Smooth muscle cell (in vitro differentiated cells): ENCODE data around the gene CRK. TPM values are rescaled to one million over a fixed set of nuclear protein-coding genes. Genes with fewer than 3 reads are reported as not detected.

Source experiments
- DNase-seq: peaks from one replicate; lab custom pipeline; 2025; ENCODE audit not compliant: unreplicated experiment; lab: John Stamatoyannopoulos, UW
- H2AFZ ChIP-seq: fragments of 200-600 bp; sonication (generic); 2 replicates; pipeline ENCODE4 v1.6.0; 2016; ENCODE audit warnings: antibody characterized with exemption, low read depth, mild to moderate bottlenecking
- H3F3A ChIP-seq: fragments of 200-600 bp; sonication (generic); 2 replicates; pipeline ENCODE4 v1.6.0; 2017; ENCODE audit warnings: antibody characterized with exemption, low read depth
- H3K27ac ChIP-seq: fragments of 200-600 bp; sonication (generic); 2 replicates; pipeline ENCODE4 v1.5.1; 2016; ENCODE audit warnings: low read depth, mild to moderate bottlenecking
- H3K27me3 ChIP-seq: fragments of 200-600 bp; sonication (generic); 2 replicates; pipeline ENCODE4 v1.6.1; 2016; ENCODE audit warnings: low read depth, mild to moderate bottlenecking
- H3K36me3 ChIP-seq: fragments of 200-600 bp; sonication (generic); 2 replicates; pipeline ENCODE4 v1.5.1; 2016; ENCODE audit warnings: low read depth
- H3K4me1 ChIP-seq: fragments of 200-600 bp; sonication (generic); 2 replicates; pipeline ENCODE4 v1.5.1; 2016; ENCODE audit warnings: low read depth
- H3K4me2 ChIP-seq: fragments of 200-600 bp; sonication (generic); 2 replicates; pipeline ENCODE4 v1.6.0; 2016; ENCODE audit warnings: mild to moderate bottlenecking
- H3K4me3 ChIP-seq: fragments of 200-600 bp; sonication (generic); 2 replicates; pipeline ENCODE4 v1.5.1; 2016; ENCODE audit warnings: mild to moderate bottlenecking
- H3K79me2 ChIP-seq: fragments of 200-600 bp; sonication (generic); 2 replicates; pipeline ENCODE4 v1.6.0; 2016; ENCODE audit warnings: low read depth, mild to moderate bottlenecking
- H3K9ac ChIP-seq: fragments of 200-600 bp; sonication (generic); 2 replicates; pipeline ENCODE4 v1.6.0; 2016; ENCODE audit warnings: low read depth
- H3K9me3 ChIP-seq: fragments of 200-600 bp; sonication (generic); replicated peaks from 2 replicates; pipeline ENCODE4 v1.5.1; 2016; ENCODE audit warnings: low read depth
- H4K20me1 ChIP-seq: fragments of 200-600 bp; sonication (generic); 2 replicates; pipeline ENCODE4 v1.6.0; 2016; ENCODE audit warnings: low read depth
- WGBS: methylation state at CpG from one replicate; pipeline ENCODE4 v1.1.7; 2016; ENCODE audit warnings: low lambda C conversion rate; 5-methylcytosine and 5-hydroxymethylcytosine counted together
- polyA plus RNA-seq: library from polyadenylated mRNA; unstranded; fragments of >200 nt; fragmentation: Nextera tagmentation; extraction: Ambion mirVana; gene quantifications from 2 replicates; pipeline ENCODE4 v1.2.1, GENCODE V29; 2016
- total RNA-seq: library from RNA; depleted of rRNA; stranded (reverse); fragments of >200 nt; gene quantifications from 2 replicates; pipeline ENCODE4 v1.2.3, GENCODE V29; 2014
- TF ChIP-seq, protein P1 (sequence below): fragments of 200-600 bp; sonication (generic); IDR thresholded peaks from 2 replicates; pipeline ENCODE4 v1.5.1; 2017; ENCODE audit warnings: borderline replicate concordance, mild to moderate bottlenecking, antibody characterized with exemption; ENCODE audit not compliant: insufficient read depth, poor library complexity, severe bottlenecking

The CRK gene
- total and polyA plus RNA-seq, 2 experiments from 2014 or later: 49.7 to 56.8 TPM

DNA sequence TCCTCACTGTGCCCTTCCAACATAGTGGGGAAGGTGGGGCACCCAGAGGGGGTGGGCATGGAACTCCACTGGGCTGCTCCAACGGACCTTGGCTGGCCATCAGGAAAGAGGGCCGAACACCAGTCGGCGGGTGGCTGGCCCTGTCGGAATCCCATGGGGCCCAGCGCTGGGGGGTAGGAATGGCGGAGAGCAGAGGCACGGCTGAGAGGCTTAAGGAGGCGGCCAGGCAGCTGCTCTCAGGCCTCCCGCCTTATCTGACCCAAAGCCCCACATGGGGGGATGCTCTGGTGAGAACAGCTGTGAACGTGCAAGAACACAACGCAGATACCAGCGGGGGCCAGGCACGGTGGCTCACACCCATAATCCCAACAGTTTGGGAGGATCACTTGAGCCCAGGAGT, 40.8 kb upstream of the CRK start:
- DNase-seq: no peak
- Histone ChIP-seq H3K4me1 (no peaks in the 10 kb centered on the region), H3K4me2 (no peak overlapping the region), H4K20me1 (no peaks in the 10 kb centered on the region), H3K27ac (no peak overlapping the region), H2AFZ (no peak overlapping the region), H3K9me3 (no peaks in the 10 kb centered on the region), H3K79me2 (no peaks in the 10 kb centered on the region), H3K27me3 (no peaks in the 10 kb centered on the region), H3K9ac (no peak overlapping the region), H3K4me3 (no peak overlapping the region), H3F3A (peaks cover 10% of the 10 kb centered on the region), H3K36me3 (no peaks in the 10 kb centered on the region)
- TF ChIP-seq, protein P1, sequence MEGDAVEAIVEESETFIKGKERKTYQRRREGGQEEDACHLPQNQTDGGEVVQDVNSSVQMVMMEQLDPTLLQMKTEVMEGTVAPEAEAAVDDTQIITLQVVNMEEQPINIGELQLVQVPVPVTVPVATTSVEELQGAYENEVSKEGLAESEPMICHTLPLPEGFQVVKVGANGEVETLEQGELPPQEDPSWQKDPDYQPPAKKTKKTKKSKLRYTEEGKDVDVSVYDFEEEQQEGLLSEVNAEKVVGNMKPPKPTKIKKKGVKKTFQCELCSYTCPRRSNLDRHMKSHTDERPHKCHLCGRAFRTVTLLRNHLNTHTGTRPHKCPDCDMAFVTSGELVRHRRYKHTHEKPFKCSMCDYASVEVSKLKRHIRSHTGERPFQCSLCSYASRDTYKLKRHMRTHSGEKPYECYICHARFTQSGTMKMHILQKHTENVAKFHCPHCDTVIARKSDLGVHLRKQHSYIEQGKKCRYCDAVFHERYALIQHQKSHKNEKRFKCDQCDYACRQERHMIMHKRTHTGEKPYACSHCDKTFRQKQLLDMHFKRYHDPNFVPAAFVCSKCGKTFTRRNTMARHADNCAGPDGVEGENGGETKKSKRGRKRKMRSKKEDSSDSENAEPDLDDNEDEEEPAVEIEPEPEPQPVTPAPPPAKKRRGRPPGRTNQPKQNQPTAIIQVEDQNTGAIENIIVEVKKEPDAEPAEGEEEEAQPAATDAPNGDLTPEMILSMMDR: no peak
- WGBS: 44% methylated on average over 14 of the region's 14 CpGs

DNA sequence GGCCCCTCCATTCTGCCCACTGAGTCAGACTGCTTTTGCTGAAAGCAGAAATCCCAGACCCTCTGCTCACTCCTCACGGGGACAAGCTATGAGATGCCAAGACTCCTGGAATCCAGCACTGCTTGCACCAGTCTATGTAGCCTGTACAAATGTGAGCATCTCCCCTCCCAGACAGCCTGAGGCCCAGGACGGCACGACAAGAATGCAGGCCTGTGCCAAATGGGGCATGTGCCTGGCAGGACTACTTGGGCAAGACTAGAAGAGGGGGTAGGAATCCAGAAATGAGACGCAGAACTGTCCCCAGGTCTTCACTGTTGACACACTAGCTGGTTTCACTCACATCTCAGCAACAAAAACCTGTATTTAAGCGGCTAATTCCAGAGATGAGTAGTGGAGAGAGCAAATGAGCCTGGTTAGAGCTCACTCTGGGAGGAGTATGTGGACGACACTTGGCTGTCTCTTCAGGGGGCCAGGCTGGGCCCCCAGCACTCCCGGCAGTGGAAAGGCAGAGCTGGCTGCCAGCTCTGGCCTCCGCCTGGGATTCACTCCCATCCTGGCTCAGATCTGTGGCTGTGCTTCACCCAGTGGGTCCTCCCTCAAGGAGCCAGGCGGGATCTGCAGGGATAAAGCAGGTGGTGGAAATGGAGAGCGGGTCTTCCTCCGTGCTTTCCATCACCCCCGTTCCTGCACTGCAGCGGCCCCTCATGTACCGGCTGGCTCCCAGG, 39.4 kb upstream of the CRK start:
- H3K4me1 ChIP-seq: no peaks in the 10 kb centered on the region
- H3K27ac ChIP-seq: no peak overlapping the region
- no peaks in the 10 kb centered on the region for H3K9me3 ChIP-seq
- TF ChIP-seq, protein P1: no peak
- no peak overlapping the region for H3K9ac ChIP-seq
- no peaks in the 10 kb centered on the region for H3K27me3 ChIP-seq
- H3K4me2 ChIP-seq: no peak overlapping the region
- H4K20me1 ChIP-seq: no peaks in the 10 kb centered on the region
- H2AFZ ChIP-seq: no peak overlapping the region
- WGBS: 88% methylated on average over 14 of the region's 14 CpGs
- peaks cover 10% of the 10 kb centered on the region for H3F3A ChIP-seq
- H3K79me2 ChIP-seq: peaks cover 8% of the 10 kb centered on the region
- no peak for DNase-seq
- no peaks in the 10 kb centered on the region for H3K36me3 ChIP-seq
- H3K4me3 ChIP-seq: no peak overlapping the region

DNA sequence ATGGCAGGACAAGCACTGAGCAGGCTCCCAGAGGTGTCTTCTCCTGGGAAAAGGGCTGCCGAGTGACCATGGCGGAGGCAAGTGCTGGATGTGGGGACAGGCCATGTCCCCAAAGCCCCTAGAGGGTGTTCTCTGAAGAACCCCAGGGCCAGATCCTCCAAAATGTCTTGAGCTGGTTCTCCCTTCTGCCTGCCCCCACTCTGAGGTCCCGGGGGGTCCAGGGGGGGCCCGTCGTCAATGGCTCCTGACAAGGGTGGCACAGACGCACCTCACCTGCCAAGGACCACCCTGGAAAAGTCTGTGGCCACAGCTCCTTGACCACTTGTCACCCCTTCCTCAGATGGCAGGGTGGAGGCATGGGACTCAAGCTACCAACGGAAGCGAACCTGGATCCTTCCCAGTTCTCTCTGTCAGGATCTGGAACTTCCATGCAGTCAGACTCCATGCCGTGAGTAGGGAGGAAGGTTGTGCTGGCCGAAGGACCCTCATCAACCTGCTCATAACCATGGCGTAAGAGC, 38.8 kb upstream of the CRK start:
- Histone ChIP-seq H3K27ac (no peak overlapping the region), H3K9ac (no peak overlapping the region), H3F3A (peaks cover 9% of the 10 kb centered on the region), H3K4me3 (no peak overlapping the region), H3K36me3 (no peaks in the 10 kb centered on the region), H3K79me2 (peaks cover 15% of the 10 kb centered on the region), H2AFZ (no peak overlapping the region), H4K20me1 (no peaks in the 10 kb centered on the region), H3K4me2 (no peak overlapping the region), H3K9me3 (no peaks in the 10 kb centered on the region), H3K27me3 (no peaks in the 10 kb centered on the region), H3K4me1 (no peaks in the 10 kb centered on the region)
- TF ChIP-seq, protein P1: no peak
- 91% methylated on average over 11 of the region's 11 CpGs for WGBS
- DNase-seq: no peak

DNA sequence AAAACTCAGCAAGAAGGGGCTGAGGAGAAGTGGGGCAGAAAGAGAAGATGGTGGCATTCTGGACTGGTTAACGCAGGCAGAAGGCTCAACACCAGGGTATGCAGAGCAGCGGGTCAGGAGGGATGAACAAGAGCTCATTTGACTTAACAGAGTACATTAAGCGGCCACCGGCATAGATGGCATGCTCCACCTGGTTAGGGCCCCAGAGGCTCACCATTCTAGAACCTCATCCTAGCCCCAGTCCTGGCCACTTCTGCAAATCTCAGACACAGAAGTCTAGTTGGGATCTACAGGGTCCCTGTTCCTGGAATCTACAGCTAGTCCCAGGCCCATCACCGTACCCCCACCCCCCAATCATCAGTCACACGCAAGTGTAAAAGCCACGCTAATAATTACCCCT, 38.2 kb upstream of the CRK start:
- TF ChIP-seq, protein P1: no peak
- no peak overlapping the region for H3K9ac ChIP-seq
- no peaks in the 10 kb centered on the region for H3K9me3 ChIP-seq
- no peak overlapping the region for H2AFZ ChIP-seq
- peaks cover 21% of the 10 kb centered on the region for H3K79me2 ChIP-seq
- H3K27me3 ChIP-seq: no peaks in the 10 kb centered on the region
- 98% methylated on average over 7 of the region's 7 CpGs for WGBS
- H3K4me2 ChIP-seq: no peak overlapping the region
- no peaks in the 10 kb centered on the region for H4K20me1 ChIP-seq
- H3K4me1 ChIP-seq: no peaks in the 10 kb centered on the region
- no peak overlapping the region for H3K27ac ChIP-seq
- DNase-seq: no peak
- H3F3A ChIP-seq: peaks cover 7% of the 10 kb centered on the region
- H3K4me3 ChIP-seq: no peak overlapping the region
- H3K36me3 ChIP-seq: no peaks in the 10 kb centered on the region
